HepG2 (cell line): ENCODE results near the gene GDF7. TPM values are rescaled to one million over a fixed set of nuclear protein-coding genes. Genes with fewer than 3 reads are reported as not detected.

Source experiments
- AHDC1 ChIP-seq: sonication (generic); formaldehyde crosslinking; IDR thresholded peaks from 2 replicates; pipeline ENCODE4 v1.5.1; 2020; ENCODE audit warnings: mild to moderate bottlenecking, missing genetic modification reagents, borderline replicate concordance
- YY1 ChIP-seq: IDR thresholded peaks from 2 replicates; pipeline ENCODE4 v1.6.1; 2011; ENCODE audit warnings: low read length, low read depth, moderate library complexity, mild to moderate bottlenecking; ENCODE audit not compliant: insufficient read depth, insufficient replicate concordance
- ZNF446 ChIP-seq: sonication (generic); formaldehyde crosslinking; IDR thresholded peaks from 2 replicates; pipeline ENCODE4 v1.5.0; 2020; ENCODE audit warnings: mild to moderate bottlenecking, missing genetic modification reagents
- ZNF687 ChIP-seq: sonication (generic); formaldehyde crosslinking; IDR thresholded peaks from 2 replicates; pipeline ENCODE4 v1.5.1; 2020; ENCODE audit warnings: mild to moderate bottlenecking, missing genetic modification reagents, moderate library complexity
- polyA plus RNA-seq, 8 experiments: library from polyadenylated mRNA; depleted of rRNA in 3 of 8; stranded (reverse) in 7 of 8; unstranded in 1 of 8; fragments of >200 nt; fragmentation: Illumina TruSeq in 4 of 8; extraction: Trizol in 4 of 8; gene quantifications; 2 replicates each; pipeline versions ENCODE4 v1.2.1 to v1.2.3, GENCODE V29; 2011 to 2016; ENCODE audit warnings: low read depth in 4 of 8, missing spikeins in 1 of 8, mixed read lengths in 1 of 8; ENCODE audit not compliant: insufficient read depth in 1 of 8
- total RNA-seq, 5 experiments: library from RNA; depleted of rRNA; stranded (reverse); fragments of >200 nt; fragmentation: Illumina TruSeq; extraction: Trizol; gene quantifications; 2 replicates each; pipeline ENCODE4 v1.2.3, GENCODE V29; 2016; ENCODE audit warnings: low read depth in 1 of 5

Gene GDF7
- total and polyA plus RNA-seq, 2 of the 13 experiments (the other 11 are each of a cell fraction or from before 2014, with no cell fraction given), result 1.6 to 15.0 TPM

- TF ChIP-seq ZNF687 (CRISPR knock-in tag) (peak; percentile 44), YY1 (no peak), ZNF446 (CRISPR knock-in tag) (no peak), AHDC1 (CRISPR knock-in tag) (no peak)
Measured at GRCh38 chr2:20624884-20625485, 42.0 kb upstream of the GDF7 start (continued).
